H9 (cell line): ENCODE data around the gene ARHGEF6. TPM values are rescaled to one million over a fixed set of nuclear protein-coding genes. Genes with fewer than 3 reads are reported as not detected.

ENCODE experiments used
- DNase-seq: peaks from one replicate; pipeline ENCODE4 v3.0.0-alpha.2; 2017
- H2AFZ ChIP-seq: one replicate; pipeline ENCODE4 v1.6.1; 2013; ENCODE audit warnings: mild to moderate bottlenecking, low read length, control low read depth, moderate library complexity
- H2AK5ac ChIP-seq: 2 replicates; pipeline ENCODE4 v1.6.1; 2013; ENCODE audit warnings: low read length, control low read depth, mixed read lengths; ENCODE audit not compliant: insufficient read length
- H2BK120ac ChIP-seq: one replicate; pipeline ENCODE4 v1.6.1; 2013; ENCODE audit warnings: low read depth, mild to moderate bottlenecking, low read length, control low read depth, inconsistent platforms; ENCODE audit not compliant: poor library complexity, severe bottlenecking
- H2BK12ac ChIP-seq: 2 replicates; pipeline ENCODE4 v1.6.1; 2013; ENCODE audit warnings: low read length, control low read depth, mixed read lengths, low read depth; ENCODE audit not compliant: insufficient read length
- H2BK15ac ChIP-seq: 2 replicates; pipeline ENCODE4 v1.6.1; 2013; ENCODE audit warnings: low read depth, low read length, control low read depth
- H2BK20ac ChIP-seq: one replicate; pipeline ENCODE4 v1.6.1; 2013; ENCODE audit warnings: low read depth, mild to moderate bottlenecking, low read length, control low read depth, inconsistent platforms; ENCODE audit not compliant: poor library complexity, severe bottlenecking
- H2BK5ac ChIP-seq: 2 replicates; pipeline ENCODE4 v1.6.1; 2013; ENCODE audit warnings: low read length, control low read depth, mixed read lengths; ENCODE audit not compliant: insufficient read length
- H3K14ac ChIP-seq: 2 replicates; pipeline ENCODE4 v1.6.1; 2013; ENCODE audit warnings: low read length, control low read depth; ENCODE audit not compliant: insufficient read depth
- H3K18ac ChIP-seq: 2 replicates; pipeline ENCODE4 v1.6.1; 2013; ENCODE audit warnings: low read depth, mild to moderate bottlenecking, mixed read lengths, low read length, control low read depth; ENCODE audit not compliant: insufficient read length
- H3K23ac ChIP-seq: 2 replicates; pipeline ENCODE4 v1.6.1; 2013; ENCODE audit warnings: low read length, control low read depth, mixed read lengths, low read depth; ENCODE audit not compliant: insufficient read length
- H3K23me2 ChIP-seq: 2 replicates; pipeline ENCODE4 v1.6.1; 2013; ENCODE audit warnings: low read depth, mild to moderate bottlenecking, mixed read lengths, low read length, control low read depth; ENCODE audit not compliant: insufficient read length, poor library complexity, severe bottlenecking
- H3K27ac ChIP-seq: 2 replicates; pipeline ENCODE4 v1.5.1; 2013; ENCODE audit warnings: low read length, control low read depth, mixed read lengths, low read depth; ENCODE audit not compliant: insufficient read length
- H3K27me3 ChIP-seq: 2 replicates; pipeline ENCODE4 v1.6.1; 2013; ENCODE audit warnings: low read length, control low read depth, inconsistent platforms; ENCODE audit not compliant: insufficient read depth
- H3K4ac ChIP-seq: 2 replicates; pipeline ENCODE4 v1.6.1; 2013; ENCODE audit warnings: low read depth, mild to moderate bottlenecking, control low read depth, inconsistent platforms, low read length, moderate library complexity
- H3K4me1 ChIP-seq: 2 replicates; pipeline ENCODE4 v1.6.1; 2013; ENCODE audit warnings: low read length, control low read depth, inconsistent platforms; ENCODE audit not compliant: insufficient read depth
- H3K4me2 ChIP-seq: 2 replicates; pipeline ENCODE4 v1.6.1; 2013; ENCODE audit warnings: low read length, control low read depth, mixed read lengths; ENCODE audit not compliant: insufficient read length, insufficient read depth
- H3K56ac ChIP-seq: 2 replicates; pipeline ENCODE4 v1.6.1; 2013; ENCODE audit warnings: low read depth, mild to moderate bottlenecking, mixed read lengths, low read length, control low read depth; ENCODE audit not compliant: insufficient read length
- H3K79me1 ChIP-seq: 2 replicates; pipeline ENCODE4 v1.6.1; 2013; ENCODE audit warnings: low read depth, mild to moderate bottlenecking, moderate library complexity, low read length, control low read depth, inconsistent platforms; ENCODE audit not compliant: insufficient read depth, poor library complexity, severe bottlenecking
- H3K79me2 ChIP-seq: 2 replicates; pipeline ENCODE4 v1.6.1; 2013; ENCODE audit warnings: low read length, control low read depth, inconsistent platforms; ENCODE audit not compliant: insufficient read depth
- H3K9ac ChIP-seq: 2 replicates; pipeline ENCODE4 v1.6.1; 2013; ENCODE audit warnings: low read length, control low read depth, mixed read lengths; ENCODE audit not compliant: insufficient read length; ENCODE audit errors: extremely low read depth
- H3K9me3 ChIP-seq: one replicate; pipeline ENCODE4 v1.6.1; 2013; ENCODE audit warnings: low read depth, low read length, inconsistent platforms; ENCODE audit not compliant: control insufficient read depth
- H3T11ph ChIP-seq: one replicate; pipeline ENCODE4 v1.6.1; 2013; ENCODE audit warnings: mild to moderate bottlenecking, low read length, control low read depth, inconsistent platforms
- H4K20me1 ChIP-seq: one replicate; pipeline ENCODE4 v1.6.1; 2013; ENCODE audit not compliant: control insufficient read depth, insufficient read length, insufficient read depth
- H4K5ac ChIP-seq: 2 replicates; pipeline ENCODE4 v1.6.1; 2013; ENCODE audit warnings: low read depth, mild to moderate bottlenecking, mixed read lengths, low read length, control low read depth; ENCODE audit not compliant: insufficient read length
- H4K8ac ChIP-seq: replicated peaks from 2 replicates; pipeline ENCODE4 v1.6.1; 2013; ENCODE audit warnings: low read length, control low read depth, mixed read lengths, low read depth; ENCODE audit not compliant: insufficient read length
- H4K91ac ChIP-seq: 2 replicates; pipeline ENCODE4 v1.6.1; 2013; ENCODE audit warnings: low read depth, mild to moderate bottlenecking, moderate library complexity, mixed read lengths, low read length, control low read depth; ENCODE audit not compliant: insufficient read length
- H3K27ac Mint-ChIP-seq, 3 experiments: 2 replicates in 2 of 3; 3 replicates in 1 of 3; pipeline ENCODE4 v1.8.0; 2020 to 2021; ENCODE audit warnings: mixed read lengths in 3 of 3, mild to moderate bottlenecking in 1 of 3, moderate library complexity in 1 of 3
- H3K27me3 Mint-ChIP-seq: 2 replicates; pipeline ENCODE4 v1.8.0; 2021; ENCODE audit warnings: low read depth, mild to moderate bottlenecking, moderate library complexity, mixed read lengths
- H3K36me3 Mint-ChIP-seq, 3 experiments: 2 replicates in 2 of 3; 3 replicates in 1 of 3; pipeline ENCODE4 v1.8.0; 2020 to 2021; ENCODE audit warnings: low read depth in 3 of 3, mixed read lengths in 3 of 3; ENCODE audit not compliant: insufficient read depth in 1 of 3
- H3K4me1 Mint-ChIP-seq, 2 experiments: 2 replicates each; pipeline ENCODE4 v1.8.0; 2020; ENCODE audit warnings: mixed read lengths in 2 of 2
- H3K4me3 Mint-ChIP-seq, 2 experiments: 2 replicates in 1 of 2; 3 replicates in 1 of 2; pipeline ENCODE4 v1.8.0; 2020 to 2021; ENCODE audit warnings: mild to moderate bottlenecking in 2 of 2, mixed read lengths in 2 of 2, moderate library complexity in 1 of 2
- H3K9me3 Mint-ChIP-seq, 2 experiments: 2 replicates in 1 of 2; 3 replicates in 1 of 2; pipeline ENCODE4 v1.8.0; 2020; ENCODE audit warnings: mild to moderate bottlenecking in 2 of 2, mixed read lengths in 2 of 2, moderate library complexity in 1 of 2
- CTCF ChIP-seq: fragments of 200-600 bp; sonication (generic); conservative IDR thresholded peaks from 3 replicates; pipeline ENCODE4 v1.8.0; 2021; ENCODE audit warnings: antibody characterized with exemption, mild to moderate bottlenecking
- WGBS: extraction: QIAGEN DNeasy Blood & Tissue Kit; methylation state at CpG from one replicate; pipeline ENCODE4 v1.1.7; 2013; ENCODE audit warnings: missing lambda C conversion rate, low lambda C conversion rate, mixed read lengths; ENCODE audit not compliant: insufficient read length; ENCODE audit errors: extremely low coverage; 5-methylcytosine and 5-hydroxymethylcytosine counted together
- total RNA-seq: library from RNA; stranded (reverse); gene quantifications from 2 replicates; pipeline ENCODE4 v1.2.1, GENCODE V29; 2021

ARHGEF6 gene
- total RNA-seq, 1 experiment from 2014 or later, result 3.6 TPM

DNA sequence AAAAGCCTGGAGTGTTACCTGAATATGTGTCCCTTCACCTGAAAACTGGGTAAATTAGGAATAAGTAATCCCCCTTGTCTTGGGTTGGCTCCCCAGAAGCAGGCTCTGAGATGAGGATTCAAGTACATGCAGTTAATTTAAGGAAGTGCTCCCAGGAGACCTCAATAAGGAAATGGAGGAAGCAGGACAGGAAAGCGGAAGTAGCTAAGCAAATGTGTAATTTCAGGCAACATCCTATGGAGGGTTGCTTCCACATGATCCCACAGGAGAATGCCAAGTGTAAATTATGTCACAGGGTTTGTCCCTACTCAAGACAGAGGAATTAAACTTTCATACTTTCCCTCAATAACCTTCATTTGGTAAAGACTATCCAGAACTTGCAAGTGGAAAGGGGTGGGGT, 48.1 kb upstream of the ARHGEF6 start:
- no peak overlapping the region for H2AK5ac ChIP-seq
- no peaks in the 10 kb centered on the region for H3K27me3 ChIP-seq

More for the DNA sequence above, 48.1 kb upstream of the ARHGEF6 start:
- no peak overlapping the region for H3T11ph ChIP-seq
- H3K9ac ChIP-seq, result no peak overlapping the region
- no peaks in the 10 kb centered on the region for H3K79me2 ChIP-seq
- H3K56ac ChIP-seq, result no peak overlapping the region
- H3K9me3 ChIP-seq, result peaks cover 47% of the 10 kb centered on the region
- Mint-ChIP-seq H3K4me1 (no peaks in the 10 kb centered on the region), H3K9me3 (peaks cover 65 to 69% of the 10 kb centered on the region in 2 experiments), H3K36me3 (peaks cover 4 to 10% (median 5%) of the 10 kb centered on the region in 3 experiments; a peak in 3 of 7 replicates), H3K27me3 (no peaks in the 10 kb centered on the region), H3K27ac (no peak overlapping the region), H3K4me3 (no peak overlapping the region)
- no peak overlapping the region for H3K18ac ChIP-seq
- H2BK5ac ChIP-seq, result no peak overlapping the region
- no peak for DNase-seq
- no CpG with 5 or more reads among the region's 1 CpG for WGBS
- TF ChIP-seq CTCF, result no peak
- H3K4me1 ChIP-seq, result no peaks in the 10 kb centered on the region
- H3K79me1 ChIP-seq, result no peaks in the 10 kb centered on the region
- no peak overlapping the region for H4K5ac ChIP-seq
- H3K14ac ChIP-seq, result no peak overlapping the region
- no peak overlapping the region for H3K27ac ChIP-seq
- H3K23ac ChIP-seq, result no peak overlapping the region
- no peaks in the 10 kb centered on the region for H4K20me1 ChIP-seq
- H3K23me2 ChIP-seq, result no peaks in the 10 kb centered on the region
- no peak overlapping the region for H2BK20ac ChIP-seq
- no peak overlapping the region for H3K4ac ChIP-seq
- H3K4me2 ChIP-seq, result no peak overlapping the region
- no peak overlapping the region for H2BK15ac ChIP-seq
- H4K8ac ChIP-seq, result no peak overlapping the region
- H4K91ac ChIP-seq, result no peak overlapping the region
- no peak overlapping the region for H2BK120ac ChIP-seq
- no peak overlapping the region for H2BK12ac ChIP-seq
- no peak overlapping the region for H2AFZ ChIP-seq
